ENCODE results near the gene BID.
"Not testable (repeated sequence)": the region's sequence is repeated elsewhere in the genome, so short reads cannot be mapped to it uniquely, and the experiment has no call there.

- TF ChIP-seq CTCF (IDR thresholded peaks at IDR 0.05; ENCODE audit: low read depth, low read length, poor library complexity, severe bottlenecking); EZH2phosphoT487 (IDR thresholded peaks at IDR 0.05; ENCODE audit: borderline replicate concordance, low read length): not testable (repeated sequence)
Observed at GRCh38 chr22:17698276-17698675, 76.0 kb downstream of the BID start.

All from DOHH2 (cell line).